Embryonic facial prominence (tissue), 1 donor: ENCODE data around the gene AMOTL1.

Experiments used
- DNase-seq: peaks from one replicate; pipeline ENCODE4 v3.0.0-alpha.2; 2016; ENCODE audit errors: extremely low spot score

The AMOTL1 gene

GRCh38 chr11:94924171-94924572 lies 156.0 kb downstream of the AMOTL1 start:
- DNase-seq: no peak

GRCh38 chr11:94924612-94925011 lies 156.5 kb downstream of the AMOTL1 start:
- no peak for DNase-seq

GRCh38 chr11:94925422-94926270 lies 157.5 kb downstream of the AMOTL1 start:
- DNase-seq: no peak

- DNase-seq: no peak
Observed at GRCh38 chr11:94926271-94926625, 158.1 kb downstream of the AMOTL1 start.
